GM10248 (cell line): Measurements from ENCODE around the gene RBM20.
"Not testable (repeated sequence)": the region's sequence is repeated elsewhere in the genome, so short reads cannot be mapped to it uniquely, and the experiment has no call there.

Experiments used
- CTCF ChIA-PET: fragments of 300-600 bp; sonication (Branson Sonifier 250); formaldehyde crosslinking; extraction: SDS; loops from one replicate; lab custom pipeline; 2021; ENCODE audit warnings: antibody characterized with exemption; lab: Yijun Ruan, JAX
- POLR2A ChIA-PET: fragments of 350-650 bp; sonication (Branson Sonifier 250); formaldehyde crosslinking; extraction: SDS; loops from one replicate; lab custom pipeline; 2020; ENCODE audit warnings: antibody characterized with exemption; lab: Yijun Ruan, JAX
- DNase-seq: peaks from one replicate; pipeline ENCODE4 v3.0.0; 2012; ENCODE audit errors: extremely low spot score
- CTCF ChIP-seq: IDR thresholded peaks from 2 replicates; pipeline ENCODE4 v1.5.1; 2012; ENCODE audit warnings: mild to moderate bottlenecking, low read depth; ENCODE audit errors: extremely low read depth, missing control alignments, control extremely low read depth

The RBM20 gene

GRCh38 chr10:110865186-110865808 is 221.2 kb downstream of the RBM20 start:
- no peak for TF ChIP-seq CTCF
- CTCF ChIA-PET = interaction anchor here (0.9 to 4.7 kb wide), 5 partner anchors 13 to 91 kb away, joined by 3 to 27 read pairs (median 4); no protein-coding TSS in a partner anchor
- DNase-seq = no peak
- POLR2A ChIA-PET = interaction anchor here (0.9 to 1.8 kb wide), 4 partner anchors 20 to 91 kb away, joined by 3 to 4 read pairs (median 4); no protein-coding TSS in a partner anchor

- POLR2A ChIA-PET = interaction anchor here (1.0 to 1.8 kb wide), 3 partner anchors 21 to 24 kb away, joined by 3 to 4 read pairs (median 4); no protein-coding TSS in a partner anchor
- no peak for TF ChIP-seq CTCF
- DNase-seq = no peak
- CTCF ChIA-PET = interaction anchor here (1.2 to 4.7 kb wide), 4 partner anchors 14 to 23 kb away, joined by 3 to 27 read pairs (median 5); no protein-coding TSS in a partner anchor
Observed at GRCh38 chr10:110865809-110866482, 221.8 kb downstream of the RBM20 start.

- not testable (repeated sequence) for DNase-seq
- CTCF ChIA-PET = interaction anchor here (0.8 to 4.7 kb wide), 12 partner anchors 9 to 513 kb away, joined by 3 to 27 read pairs (median 6); no protein-coding TSS in a partner anchor
- POLR2A ChIA-PET = interaction anchor here (0.8 to 1.4 kb wide), 2 partner anchors 23 to 24 kb away, joined by 3 read pairs; no protein-coding TSS in a partner anchor
Observed at GRCh38 chr10:110867011-110867806, 223.1 kb downstream of the RBM20 start.

DNA sequence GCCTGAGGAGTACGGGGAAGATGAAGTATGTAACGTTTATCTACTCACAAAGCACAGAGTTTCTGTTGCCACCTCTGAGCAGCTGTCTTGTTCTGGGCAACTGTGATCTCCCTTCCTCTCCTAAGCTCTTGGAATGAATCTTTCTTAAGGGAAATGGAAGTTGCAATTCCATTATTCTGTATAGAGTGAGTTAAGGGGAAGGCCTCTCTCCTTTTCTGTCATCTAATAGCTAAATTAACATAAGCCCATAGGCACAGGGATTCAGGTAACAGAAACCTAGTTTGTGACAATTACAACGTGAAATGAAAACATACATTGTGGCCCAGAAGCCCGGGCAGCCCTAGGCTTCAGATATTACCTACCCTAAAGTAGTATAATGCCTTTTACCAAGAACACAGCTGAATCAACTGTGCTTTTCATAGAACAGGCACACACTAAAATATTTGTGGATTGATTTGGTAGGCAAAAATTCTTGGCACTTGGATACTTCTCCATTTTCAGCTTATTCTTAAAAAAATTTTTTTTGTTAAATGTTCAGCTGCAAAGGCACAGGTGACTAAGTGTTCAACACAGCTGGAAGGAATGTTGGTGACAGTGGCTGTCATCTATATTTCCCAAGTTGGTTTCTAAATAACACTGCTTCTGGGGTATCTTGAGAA is 223.8 kb downstream of the RBM20 start:
- no peak for TF ChIP-seq CTCF
- ChIA-PET CTCF (interaction anchor here (0.8 to 4.7 kb wide), 11 partner anchors 10 to 513 kb away, joined by 3 to 27 read pairs (median 5); no protein-coding TSS in a partner anchor), POLR2A (interaction anchor here (0.8 kb wide), 1 partner anchor 22 kb away, joined by 3 read pairs; no protein-coding TSS in a partner anchor)
- no peak for DNase-seq

GRCh38 chr10:110868981-110869380 is 224.8 kb downstream of the RBM20 start:
- CTCF ChIA-PET = interaction anchor here (1.1 to 1.9 kb wide), 2 partner anchors 12 to 13 kb away, joined by 3 to 4 read pairs; no protein-coding TSS in a partner anchor
- POLR2A ChIA-PET = no interaction called here
- DNase-seq = no peak

More at GRCh38 chr10:110868981-110869380, 224.8 kb downstream of the RBM20 start:
- no peak for TF ChIP-seq CTCF
